Measurements from ENCODE around the gene IGF2.

DNA sequence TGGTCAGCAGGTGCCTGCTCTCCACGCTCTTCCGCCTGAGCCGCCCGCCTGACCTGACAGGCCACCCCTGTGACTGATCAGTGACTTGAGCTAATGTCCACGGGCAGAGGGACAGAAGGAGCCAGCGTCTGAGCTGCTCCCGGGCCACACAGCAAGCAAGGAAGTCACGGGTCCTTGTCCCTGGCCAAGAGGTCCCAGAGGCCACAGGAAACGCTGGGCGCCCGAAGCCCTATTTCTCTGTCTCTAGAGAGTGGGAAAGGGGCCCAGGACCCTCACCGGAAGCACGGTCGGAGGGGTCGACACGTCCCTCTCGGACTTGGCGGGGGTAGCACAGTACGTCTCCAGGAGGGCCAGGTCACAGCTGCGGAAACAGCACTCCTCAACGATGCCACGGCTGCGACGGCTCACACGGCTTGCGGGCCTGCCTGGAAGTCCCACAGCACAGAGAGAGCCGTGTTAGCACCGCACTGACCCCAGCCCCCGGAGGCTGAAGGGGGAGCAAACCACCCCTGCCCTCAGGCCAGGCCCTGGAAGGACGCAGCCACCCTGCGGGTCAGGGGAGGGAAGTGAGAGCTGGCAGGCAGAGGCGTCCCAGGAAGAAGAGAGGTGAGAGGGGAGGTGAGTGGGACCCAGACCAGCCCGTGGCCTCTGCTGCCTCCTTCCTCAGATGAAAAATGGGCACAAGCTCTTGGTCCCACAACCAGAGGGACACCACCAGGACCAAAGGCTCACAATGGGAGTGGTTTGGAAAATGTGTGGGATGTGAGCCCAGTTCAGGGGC is 5.8 kb downstream of the IGF2 start:
- TF ChIP-seq CTCF (IDR thresholded peaks at IDR 0.05), result no peak
- no peak for TF ChIP-seq ZFX (IDR thresholded peaks at IDR 0.05; ENCODE audit: borderline replicate concordance)

Data from 22Rv1 (cell line).